Left renal pelvis (tissue), 4 donors: ENCODE results near the gene NRN1L. TPM values are rescaled to one million over a fixed set of nuclear protein-coding genes. Genes with fewer than 3 reads are reported as not detected.
"Not testable (repeated sequence)": the region's sequence is repeated elsewhere in the genome, so short reads cannot be mapped to it uniquely, and the experiment has no call there.

Experiments
- DNase-seq, 4 donors: peaks; one replicate each; pipeline ENCODE4 v3.0.0-alpha.2; 2013; ENCODE audit warnings: low read depth in 4 of 4, low spot score in 3 of 4
- polyA plus RNA-seq, 4 donors: library from polyadenylated mRNA; unstranded; fragments of 120-200 nt; gene quantifications; one replicate each; pipeline ENCODE4 v1.2.1, GENCODE V29; 2013; ENCODE audit not compliant: insufficient read length in 4 of 4

The NRN1L gene
- polyA plus RNA-seq, 4 donors = 0.39 to 0.94 (median 0.93) TPM; not detected in 1

DNA sequence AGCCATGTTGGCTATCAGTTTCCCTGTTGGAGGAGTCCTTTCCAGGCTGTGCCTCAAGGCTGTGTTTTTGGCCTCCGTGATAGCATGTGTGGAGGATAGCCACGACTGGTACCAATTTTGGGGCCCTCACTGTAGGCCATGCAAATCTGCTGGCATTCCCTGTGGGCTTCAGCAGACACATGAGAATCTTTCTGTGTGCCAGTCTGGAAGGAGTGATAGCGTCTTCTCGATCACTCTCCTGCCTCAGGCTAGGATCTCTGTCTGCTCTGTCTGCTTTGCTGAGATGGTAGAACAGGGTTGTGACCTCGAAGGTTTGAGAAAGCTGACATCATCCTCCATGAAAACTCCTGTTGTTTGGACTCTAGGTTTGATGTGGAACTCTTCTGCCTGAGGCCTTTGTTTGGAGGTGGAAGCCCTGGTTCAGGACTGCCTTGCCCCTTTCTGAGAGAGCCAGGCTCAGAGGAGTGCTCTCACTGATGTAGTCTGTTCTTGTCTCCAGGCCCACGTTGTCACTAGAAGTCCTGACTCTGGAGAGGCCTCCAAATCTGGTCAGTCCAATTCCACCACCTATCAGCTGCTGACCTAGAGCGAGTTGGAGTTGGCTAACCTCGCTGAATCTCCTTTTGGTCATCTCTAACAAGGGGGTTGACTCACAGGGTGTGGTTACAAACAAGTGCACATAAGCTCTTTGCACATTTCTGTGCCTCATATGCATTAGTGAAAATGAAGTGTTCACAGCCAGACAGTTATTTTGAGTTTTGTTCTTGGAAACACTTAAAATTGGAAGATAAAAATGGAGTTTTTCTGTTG is 23.9 kb upstream of the NRN1L start:
- no peak for DNase-seq

DNA sequence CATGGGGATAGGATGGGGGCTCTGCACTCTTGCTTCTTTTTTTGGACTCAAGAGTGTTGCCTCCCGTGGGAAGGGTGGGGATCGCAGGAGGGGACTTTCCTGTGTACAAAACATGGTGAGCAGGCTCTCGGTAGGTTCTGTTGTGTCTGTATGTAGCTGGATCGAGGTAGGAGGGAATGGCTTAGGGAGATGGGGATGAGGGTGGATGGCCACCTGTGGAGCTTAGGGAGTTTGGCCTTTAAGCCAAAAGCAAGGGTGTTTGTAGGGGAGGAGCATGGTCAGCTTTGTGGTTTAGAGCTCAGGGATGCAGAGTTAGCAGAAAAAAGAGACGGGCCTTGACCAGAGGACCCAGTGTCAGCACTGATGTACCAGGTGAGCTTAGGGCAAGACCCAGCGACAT is 22.8 kb upstream of the NRN1L start:
- no peak for DNase-seq

DNA sequence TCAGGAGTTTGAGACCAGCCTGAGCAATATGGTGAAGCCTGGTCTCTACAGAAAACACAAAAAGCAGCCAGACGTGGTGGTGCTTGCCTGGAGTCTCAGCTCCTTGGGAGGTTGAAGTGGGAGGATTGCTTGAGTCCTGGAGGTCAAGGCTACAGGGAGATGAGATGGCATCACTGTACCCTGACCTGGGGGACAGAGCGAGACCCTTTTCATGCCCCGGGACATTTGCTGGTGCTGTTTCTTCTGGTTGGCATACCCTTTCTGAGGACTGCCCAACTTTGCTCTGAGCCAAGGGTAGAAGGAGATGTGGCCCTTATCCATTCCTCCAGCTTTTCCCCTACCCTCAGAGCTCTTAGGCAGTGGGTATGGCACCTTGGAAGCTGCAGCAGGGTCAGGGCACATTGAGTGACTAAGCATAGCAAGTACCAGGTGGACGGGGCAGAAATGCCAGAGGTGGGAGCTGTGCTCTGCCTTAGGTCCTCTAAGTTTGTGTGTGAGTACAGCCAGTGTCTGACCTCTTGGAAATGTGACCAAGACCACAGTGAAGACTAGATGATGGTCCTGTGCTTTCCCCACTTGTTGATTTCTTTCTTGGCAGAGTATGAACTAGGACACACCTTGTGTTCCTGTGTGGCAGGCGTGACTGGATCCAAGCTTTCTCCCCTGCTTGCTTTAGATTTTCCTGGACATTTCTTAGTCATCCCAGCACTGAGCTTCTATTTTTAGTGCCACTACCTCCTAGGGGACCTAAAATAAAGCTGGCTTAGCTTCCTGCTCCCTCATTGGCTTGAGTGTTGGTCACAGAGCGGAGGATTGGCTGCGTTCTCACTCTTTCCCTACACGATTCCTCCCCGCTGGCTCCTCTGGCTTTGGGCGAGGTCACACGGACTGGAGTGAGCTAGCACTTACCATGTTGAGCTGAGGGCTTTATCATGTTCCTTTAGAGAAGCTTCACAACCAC is 21.8 kb upstream of the NRN1L start:
- DNase-seq = no peak

GRCh38 chr16:67864044-67864443 is 20.6 kb upstream of the NRN1L start:
- not testable (repeated sequence) for DNase-seq

DNA sequence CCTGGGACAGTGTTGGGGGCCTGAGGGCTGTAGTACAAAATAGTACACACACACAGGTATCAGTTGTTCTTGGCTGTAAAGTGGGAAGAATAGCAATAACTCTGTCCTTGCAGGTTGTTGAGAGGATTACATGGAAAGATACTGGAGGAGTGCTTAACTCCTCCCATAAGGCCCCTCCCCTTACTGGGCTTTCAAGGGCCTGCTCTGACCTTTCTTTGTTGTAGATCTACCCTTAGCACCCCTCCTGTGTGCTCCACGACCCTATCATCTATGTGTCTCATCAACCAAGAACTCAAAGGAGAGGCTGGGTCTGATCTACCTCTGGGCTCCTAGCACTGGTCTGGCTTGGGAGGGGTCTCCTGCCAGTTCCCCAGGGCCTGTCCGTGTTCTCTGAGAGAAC is 20.1 kb upstream of the NRN1L start:
- DNase-seq = no peak

GRCh38 chr16:67865318-67865717 is 19.4 kb upstream of the NRN1L start:
- no peak for DNase-seq

DNA sequence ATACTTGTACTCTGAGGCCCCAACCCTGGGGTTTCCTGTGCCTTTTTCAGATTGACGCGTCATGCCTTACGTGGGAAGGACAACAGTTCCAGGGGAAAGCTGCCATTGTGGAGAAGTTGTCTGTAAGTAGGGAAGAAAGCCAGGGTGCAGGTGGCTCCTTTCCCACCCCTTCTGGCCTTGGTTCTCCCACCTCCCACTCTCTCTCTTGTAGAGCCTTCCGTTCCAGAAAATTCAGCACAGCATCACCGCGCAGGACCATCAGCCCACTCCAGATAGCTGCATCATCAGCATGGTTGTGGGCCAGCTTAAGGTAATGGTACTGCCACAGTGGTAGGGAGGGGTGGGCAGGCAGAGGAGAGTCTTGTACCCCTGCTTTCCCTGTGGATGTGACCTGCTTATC is 16.4 kb upstream of the NRN1L start:
- DNase-seq = no peak

DNA sequence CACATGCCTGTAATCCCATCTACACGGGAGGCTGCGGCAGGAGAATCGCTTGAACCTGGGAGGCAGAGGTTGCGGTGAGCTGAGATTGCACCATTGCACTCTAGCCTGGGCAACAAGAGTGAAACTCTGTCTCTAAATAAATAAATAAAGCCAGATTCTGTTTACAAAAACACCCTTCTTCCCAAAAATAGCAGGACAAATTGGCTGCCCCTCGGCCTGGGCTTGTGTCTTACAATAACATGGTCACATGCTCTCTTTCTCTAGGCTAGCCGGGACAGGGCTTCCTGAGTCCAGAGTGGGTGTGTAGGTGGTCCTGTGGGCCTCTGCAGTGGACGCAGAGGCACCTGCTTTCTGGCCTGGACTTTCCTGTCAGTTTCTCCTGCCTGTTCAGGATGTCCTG is 15.0 kb upstream of the NRN1L start:
- DNase-seq = no peak

DNA sequence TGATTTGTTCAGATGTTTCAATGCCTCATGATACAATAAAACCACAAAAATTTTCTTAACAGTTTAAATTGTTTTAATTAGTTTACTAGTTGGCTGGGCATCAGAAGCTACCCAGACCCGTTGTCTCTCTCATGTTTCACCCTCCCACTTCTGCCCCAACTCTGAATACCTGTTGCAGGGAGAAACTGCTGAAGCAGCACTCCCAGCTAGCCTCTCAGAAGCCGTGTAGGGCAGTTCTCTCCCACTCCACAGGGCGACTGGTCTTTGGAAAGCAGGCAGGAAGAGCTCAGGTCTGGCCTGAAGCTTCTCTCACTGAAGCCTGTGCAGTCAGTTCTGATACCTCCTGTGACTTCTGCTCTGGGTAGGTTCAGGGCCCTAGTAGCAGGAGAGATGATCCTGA is 13.4 kb upstream of the NRN1L start:
- DNase-seq = no peak

GRCh38 chr16:67872131-67872630 is 12.5 kb upstream of the NRN1L start:
- no peak for DNase-seq

GRCh38 chr16:67872631-67873434 is 11.9 kb upstream of the NRN1L start, which contains the start of gene EDC4:
EDC4 (plus strand) TSS chr16:67873052; CDS start chr16:67873262, 210 bp downstream.
- peak in 1 of 4 donors; percentile 47 for DNase-seq

- no peak for DNase-seq
These were observed 11.0 kb upstream of the NRN1L start for GRCh38 chr16:67873435-67874370.

- no peak for DNase-seq
These were observed 10.3 kb upstream of the NRN1L start for GRCh38 chr16:67874372-67874771.

GRCh38 chr16:67877064-67877463 is 7.6 kb upstream of the NRN1L start:
- DNase-seq = no peak

DNA sequence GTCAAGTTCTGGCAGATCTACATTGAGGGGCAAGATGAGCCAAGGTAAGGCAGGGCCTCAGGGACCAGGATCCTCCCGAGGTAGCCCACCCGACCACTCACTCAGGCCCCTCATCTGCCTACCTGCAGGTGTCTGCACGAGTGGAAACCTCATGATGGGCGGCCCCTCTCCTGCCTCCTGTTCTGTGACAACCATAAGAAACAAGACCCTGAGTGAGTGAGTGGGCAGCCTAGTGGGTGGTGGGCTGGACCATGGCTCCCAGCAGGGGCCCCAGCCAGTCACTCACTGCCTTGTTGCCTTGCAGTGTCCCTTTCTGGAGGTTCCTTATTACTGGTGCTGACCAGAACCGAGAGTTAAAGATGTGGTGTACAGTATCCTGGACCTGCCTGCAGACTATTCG is 6.5 kb upstream of the NRN1L start:
- DNase-seq = no peak

- DNase-seq = no peak
These were observed 5.8 kb upstream of the NRN1L start for GRCh38 chr16:67878846-67879245.

GRCh38 chr16:67879462-67879861 is 5.2 kb upstream of the NRN1L start:
- no peak for DNase-seq

GRCh38 chr16:67879936-67880335 is 4.7 kb upstream of the NRN1L start:
- no peak for DNase-seq

- DNase-seq = no peak
These were observed 4.1 kb upstream of the NRN1L start for GRCh38 chr16:67880584-67880983.
